ENCODE results near the gene EFNA5.

Gene EFNA5

GRCh38 chr5:107340631-107341030 lies 330.1 kb downstream of the EFNA5 start:
- DNase-seq (ENCODE audit: low read depth in 2 of 3, low spot score in 2 of 3) = no peak

- DNase-seq (ENCODE audit: low read depth in 2 of 3, low spot score in 2 of 3) = no peak
Observed at GRCh38 chr5:107338335-107338734, 332.4 kb downstream of the EFNA5 start.

GRCh38 chr5:107337281-107337680 lies 333.5 kb downstream of the EFNA5 start:
- DNase-seq (ENCODE audit: low read depth in 2 of 3, low spot score in 2 of 3) = no peak

GRCh38 chr5:107331882-107332281 lies 338.9 kb downstream of the EFNA5 start:
- no peak for DNase-seq (ENCODE audit: low read depth in 2 of 3, low spot score in 2 of 3)

GRCh38 chr5:107331312-107331711 lies 339.4 kb downstream of the EFNA5 start:
- no peak for DNase-seq (ENCODE audit: low read depth in 2 of 3, low spot score in 2 of 3)

GRCh38 chr5:107330903-107331302 lies 339.8 kb downstream of the EFNA5 start:
- no peak for DNase-seq (ENCODE audit: low read depth in 2 of 3, low spot score in 2 of 3)

GRCh38 chr5:107329850-107330249 lies 340.9 kb downstream of the EFNA5 start:
- no peak for DNase-seq (ENCODE audit: low read depth in 2 of 3, low spot score in 2 of 3)
